H9 (cell line): Measurements from ENCODE around the gene LYPD1. TPM values are rescaled to one million over a fixed set of nuclear protein-coding genes. Genes with fewer than 3 reads are reported as not detected.

ENCODE experiments used
- DNase-seq: peaks from one replicate; pipeline ENCODE4 v3.0.0-alpha.2; 2017
- H2AFZ ChIP-seq: one replicate; pipeline ENCODE4 v1.6.1; 2013; ENCODE audit warnings: mild to moderate bottlenecking, low read length, control low read depth, moderate library complexity
- H2AK5ac ChIP-seq: 2 replicates; pipeline ENCODE4 v1.6.1; 2013; ENCODE audit warnings: low read length, control low read depth, mixed read lengths; ENCODE audit not compliant: insufficient read length
- H2BK120ac ChIP-seq: one replicate; pipeline ENCODE4 v1.6.1; 2013; ENCODE audit warnings: low read depth, mild to moderate bottlenecking, low read length, control low read depth, inconsistent platforms; ENCODE audit not compliant: poor library complexity, severe bottlenecking
- H2BK12ac ChIP-seq: 2 replicates; pipeline ENCODE4 v1.6.1; 2013; ENCODE audit warnings: low read length, control low read depth, mixed read lengths, low read depth; ENCODE audit not compliant: insufficient read length
- H2BK15ac ChIP-seq: 2 replicates; pipeline ENCODE4 v1.6.1; 2013; ENCODE audit warnings: low read depth, low read length, control low read depth
- H2BK20ac ChIP-seq: one replicate; pipeline ENCODE4 v1.6.1; 2013; ENCODE audit warnings: low read depth, mild to moderate bottlenecking, low read length, control low read depth, inconsistent platforms; ENCODE audit not compliant: poor library complexity, severe bottlenecking
- H2BK5ac ChIP-seq: 2 replicates; pipeline ENCODE4 v1.6.1; 2013; ENCODE audit warnings: low read length, control low read depth, mixed read lengths; ENCODE audit not compliant: insufficient read length
- H3K14ac ChIP-seq: 2 replicates; pipeline ENCODE4 v1.6.1; 2013; ENCODE audit warnings: low read length, control low read depth; ENCODE audit not compliant: insufficient read depth
- H3K18ac ChIP-seq: 2 replicates; pipeline ENCODE4 v1.6.1; 2013; ENCODE audit warnings: low read depth, mild to moderate bottlenecking, mixed read lengths, low read length, control low read depth; ENCODE audit not compliant: insufficient read length
- H3K23ac ChIP-seq: 2 replicates; pipeline ENCODE4 v1.6.1; 2013; ENCODE audit warnings: low read length, control low read depth, mixed read lengths, low read depth; ENCODE audit not compliant: insufficient read length
- H3K23me2 ChIP-seq: 2 replicates; pipeline ENCODE4 v1.6.1; 2013; ENCODE audit warnings: low read depth, mild to moderate bottlenecking, mixed read lengths, low read length, control low read depth; ENCODE audit not compliant: insufficient read length, poor library complexity, severe bottlenecking
- H3K27ac ChIP-seq: 2 replicates; pipeline ENCODE4 v1.5.1; 2013; ENCODE audit warnings: low read length, control low read depth, mixed read lengths, low read depth; ENCODE audit not compliant: insufficient read length
- H3K27me3 ChIP-seq: 2 replicates; pipeline ENCODE4 v1.6.1; 2013; ENCODE audit warnings: low read length, control low read depth, inconsistent platforms; ENCODE audit not compliant: insufficient read depth
- H3K4ac ChIP-seq: 2 replicates; pipeline ENCODE4 v1.6.1; 2013; ENCODE audit warnings: low read depth, mild to moderate bottlenecking, control low read depth, inconsistent platforms, low read length, moderate library complexity
- H3K4me1 ChIP-seq: 2 replicates; pipeline ENCODE4 v1.6.1; 2013; ENCODE audit warnings: low read length, control low read depth, inconsistent platforms; ENCODE audit not compliant: insufficient read depth
- H3K4me2 ChIP-seq: 2 replicates; pipeline ENCODE4 v1.6.1; 2013; ENCODE audit warnings: low read length, control low read depth, mixed read lengths; ENCODE audit not compliant: insufficient read length, insufficient read depth
- H3K56ac ChIP-seq: 2 replicates; pipeline ENCODE4 v1.6.1; 2013; ENCODE audit warnings: low read depth, mild to moderate bottlenecking, mixed read lengths, low read length, control low read depth; ENCODE audit not compliant: insufficient read length
- H3K79me1 ChIP-seq: 2 replicates; pipeline ENCODE4 v1.6.1; 2013; ENCODE audit warnings: low read depth, mild to moderate bottlenecking, moderate library complexity, low read length, control low read depth, inconsistent platforms; ENCODE audit not compliant: insufficient read depth, poor library complexity, severe bottlenecking
- H3K79me2 ChIP-seq: 2 replicates; pipeline ENCODE4 v1.6.1; 2013; ENCODE audit warnings: low read length, control low read depth, inconsistent platforms; ENCODE audit not compliant: insufficient read depth
- H3K9ac ChIP-seq: 2 replicates; pipeline ENCODE4 v1.6.1; 2013; ENCODE audit warnings: low read length, control low read depth, mixed read lengths; ENCODE audit not compliant: insufficient read length; ENCODE audit errors: extremely low read depth
- H3K9me3 ChIP-seq: one replicate; pipeline ENCODE4 v1.6.1; 2013; ENCODE audit warnings: low read depth, low read length, inconsistent platforms; ENCODE audit not compliant: control insufficient read depth
- H3T11ph ChIP-seq: one replicate; pipeline ENCODE4 v1.6.1; 2013; ENCODE audit warnings: mild to moderate bottlenecking, low read length, control low read depth, inconsistent platforms
- H4K20me1 ChIP-seq: one replicate; pipeline ENCODE4 v1.6.1; 2013; ENCODE audit not compliant: control insufficient read depth, insufficient read length, insufficient read depth
- H4K5ac ChIP-seq: 2 replicates; pipeline ENCODE4 v1.6.1; 2013; ENCODE audit warnings: low read depth, mild to moderate bottlenecking, mixed read lengths, low read length, control low read depth; ENCODE audit not compliant: insufficient read length
- H4K8ac ChIP-seq: replicated peaks from 2 replicates; pipeline ENCODE4 v1.6.1; 2013; ENCODE audit warnings: low read length, control low read depth, mixed read lengths, low read depth; ENCODE audit not compliant: insufficient read length
- H4K91ac ChIP-seq: 2 replicates; pipeline ENCODE4 v1.6.1; 2013; ENCODE audit warnings: low read depth, mild to moderate bottlenecking, moderate library complexity, mixed read lengths, low read length, control low read depth; ENCODE audit not compliant: insufficient read length
- H3K27ac Mint-ChIP-seq, 3 experiments: 2 replicates in 2 of 3; 3 replicates in 1 of 3; pipeline ENCODE4 v1.8.0; 2020 to 2021; ENCODE audit warnings: mixed read lengths in 3 of 3, mild to moderate bottlenecking in 1 of 3, moderate library complexity in 1 of 3
- H3K27me3 Mint-ChIP-seq: 2 replicates; pipeline ENCODE4 v1.8.0; 2021; ENCODE audit warnings: low read depth, mild to moderate bottlenecking, moderate library complexity, mixed read lengths
- H3K36me3 Mint-ChIP-seq, 3 experiments: 2 replicates in 2 of 3; 3 replicates in 1 of 3; pipeline ENCODE4 v1.8.0; 2020 to 2021; ENCODE audit warnings: low read depth in 3 of 3, mixed read lengths in 3 of 3; ENCODE audit not compliant: insufficient read depth in 1 of 3
- H3K4me1 Mint-ChIP-seq, 2 experiments: 2 replicates each; pipeline ENCODE4 v1.8.0; 2020; ENCODE audit warnings: mixed read lengths in 2 of 2
- H3K4me3 Mint-ChIP-seq, 2 experiments: 2 replicates in 1 of 2; 3 replicates in 1 of 2; pipeline ENCODE4 v1.8.0; 2020 to 2021; ENCODE audit warnings: mild to moderate bottlenecking in 2 of 2, mixed read lengths in 2 of 2, moderate library complexity in 1 of 2
- H3K9me3 Mint-ChIP-seq, 2 experiments: 2 replicates in 1 of 2; 3 replicates in 1 of 2; pipeline ENCODE4 v1.8.0; 2020; ENCODE audit warnings: mild to moderate bottlenecking in 2 of 2, mixed read lengths in 2 of 2, moderate library complexity in 1 of 2
- WGBS: extraction: QIAGEN DNeasy Blood & Tissue Kit; methylation state at CpG from one replicate; pipeline ENCODE4 v1.1.7; 2013; ENCODE audit warnings: missing lambda C conversion rate, low lambda C conversion rate, mixed read lengths; ENCODE audit not compliant: insufficient read length; ENCODE audit errors: extremely low coverage; 5-methylcytosine and 5-hydroxymethylcytosine counted together
- total RNA-seq: library from RNA; stranded (reverse); gene quantifications from 2 replicates; pipeline ENCODE4 v1.2.1, GENCODE V29; 2021
- TF ChIP-seq, protein P1 (sequence below): fragments of 200-600 bp; sonication (generic); conservative IDR thresholded peaks from 3 replicates; pipeline ENCODE4 v1.8.0; 2021; ENCODE audit warnings: antibody characterized with exemption, mild to moderate bottlenecking

The LYPD1 gene
- total RNA-seq, 1 experiment from 2014 or later = 10.6 TPM

DNA sequence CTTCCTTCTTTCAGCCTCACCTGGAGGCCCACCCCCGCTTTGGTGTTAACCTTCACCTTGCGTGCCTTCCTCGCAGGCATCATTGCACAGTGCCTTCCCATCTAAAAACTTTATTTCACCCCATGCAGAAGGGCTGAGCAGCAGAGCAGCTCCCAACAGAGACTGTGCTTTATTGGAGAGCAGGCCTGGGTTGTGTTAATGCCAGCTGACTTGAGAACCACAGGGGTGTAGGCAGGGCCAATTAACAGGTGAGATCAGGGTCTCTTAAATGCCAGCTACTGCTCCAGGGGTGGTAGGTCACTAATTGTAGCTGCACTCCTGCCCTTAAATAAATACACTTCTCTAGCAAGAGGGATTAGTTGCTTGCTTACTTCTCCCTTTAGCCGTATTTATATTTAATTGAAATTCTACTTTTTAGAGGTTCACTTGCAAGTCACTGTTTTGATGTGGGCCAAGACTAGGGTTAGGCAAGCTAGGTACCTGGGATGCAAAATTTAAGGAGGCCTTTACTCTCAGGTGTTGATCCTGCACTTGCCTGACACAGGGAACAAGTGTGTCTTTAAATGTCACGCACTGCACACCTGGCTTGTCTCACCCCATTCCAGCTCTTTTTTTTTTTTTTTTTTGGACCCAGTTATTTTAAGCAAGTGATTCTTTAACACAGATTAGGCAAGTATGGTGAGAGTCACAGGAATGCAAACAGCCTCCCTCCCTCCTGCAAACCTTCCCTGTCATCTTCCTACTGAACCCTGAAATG lies 54.5 kb downstream of the LYPD1 start:
- Histone ChIP-seq H3K4me2 (no peak overlapping the region), H3K79me2 (no peaks in the 10 kb centered on the region), H3K27me3 (no peaks in the 10 kb centered on the region), H3K23me2 (no peaks in the 10 kb centered on the region), H2BK5ac (no peak overlapping the region), H3K9me3 (no peaks in the 10 kb centered on the region), H3K79me1 (no peaks in the 10 kb centered on the region), H3T11ph (no peak overlapping the region), H2BK20ac (no peak overlapping the region), H3K4me1 (no peaks in the 10 kb centered on the region; the same call in 1 of the 2 replicates), H3K9ac (no peak overlapping the region), H4K20me1 (no peaks in the 10 kb centered on the region), H3K14ac (no peak overlapping the region), H2BK120ac (no peak overlapping the region), H2AK5ac (no peak overlapping the region), H2BK15ac (no peak overlapping the region), H3K56ac (no peak overlapping the region), H3K4ac (no peak overlapping the region), H4K91ac (no peak overlapping the region), H4K5ac (no peak overlapping the region), H3K27ac (no peak overlapping the region), H2AFZ (no peak overlapping the region), H4K8ac (no peak overlapping the region), H3K18ac (no peak overlapping the region), H3K23ac (no peak overlapping the region), H2BK12ac (no peak overlapping the region)
- Mint-ChIP-seq H3K4me1 (peaks cover 15 to 29% of the 10 kb centered on the region in 2 experiments), H3K36me3 (no peaks in the 10 kb centered on the region; a peak in 1 of 7 replicates), H3K9me3 (no peaks in the 10 kb centered on the region), H3K27me3 (no peaks in the 10 kb centered on the region), H3K27ac (no peak overlapping the region), H3K4me3 (no peak overlapping the region)
- no CpG with 5 or more reads among the region's 5 CpGs for WGBS
- no peak for DNase-seq
- TF ChIP-seq, protein P1, sequence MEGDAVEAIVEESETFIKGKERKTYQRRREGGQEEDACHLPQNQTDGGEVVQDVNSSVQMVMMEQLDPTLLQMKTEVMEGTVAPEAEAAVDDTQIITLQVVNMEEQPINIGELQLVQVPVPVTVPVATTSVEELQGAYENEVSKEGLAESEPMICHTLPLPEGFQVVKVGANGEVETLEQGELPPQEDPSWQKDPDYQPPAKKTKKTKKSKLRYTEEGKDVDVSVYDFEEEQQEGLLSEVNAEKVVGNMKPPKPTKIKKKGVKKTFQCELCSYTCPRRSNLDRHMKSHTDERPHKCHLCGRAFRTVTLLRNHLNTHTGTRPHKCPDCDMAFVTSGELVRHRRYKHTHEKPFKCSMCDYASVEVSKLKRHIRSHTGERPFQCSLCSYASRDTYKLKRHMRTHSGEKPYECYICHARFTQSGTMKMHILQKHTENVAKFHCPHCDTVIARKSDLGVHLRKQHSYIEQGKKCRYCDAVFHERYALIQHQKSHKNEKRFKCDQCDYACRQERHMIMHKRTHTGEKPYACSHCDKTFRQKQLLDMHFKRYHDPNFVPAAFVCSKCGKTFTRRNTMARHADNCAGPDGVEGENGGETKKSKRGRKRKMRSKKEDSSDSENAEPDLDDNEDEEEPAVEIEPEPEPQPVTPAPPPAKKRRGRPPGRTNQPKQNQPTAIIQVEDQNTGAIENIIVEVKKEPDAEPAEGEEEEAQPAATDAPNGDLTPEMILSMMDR = no peak
